CD4-positive, alpha-beta T cell treated with Interleukin-1 beta for 1 hour (primary cell): ENCODE data around the gene BIRC2.

Experiments used
- DNase-seq, 2 donors: peaks; one replicate each; pipeline ENCODE4 v3.0.0-alpha.2; 2020 to 2022

BIRC2 gene

GRCh38 chr11:102406099-102406498 lies 59.1 kb downstream of the BIRC2 start:
- no peak for DNase-seq

GRCh38 chr11:102407901-102408300 lies 60.9 kb downstream of the BIRC2 start:
- DNase-seq: no peak

- no peak for DNase-seq
These were observed 61.3 kb downstream of the BIRC2 start for GRCh38 chr11:102408339-102408738.

GRCh38 chr11:102410382-102410784 lies 63.4 kb downstream of the BIRC2 start:
- DNase-seq: no peak

GRCh38 chr11:102411142-102411541 lies 64.1 kb downstream of the BIRC2 start:
- no peak for DNase-seq

GRCh38 chr11:102413497-102413896 lies 66.5 kb downstream of the BIRC2 start:
- peak in 1 of 2 donors; percentile 31 for DNase-seq

GRCh38 chr11:102414559-102414958 lies 67.5 kb downstream of the BIRC2 start:
- no peak for DNase-seq

GRCh38 chr11:102415304-102415916 lies 68.4 kb downstream of the BIRC2 start:
- DNase-seq: peak in 1 of 2 donors; percentile 25

- DNase-seq: no peak
These were observed 70.0 kb downstream of the BIRC2 start for GRCh38 chr11:102416976-102417375.

- DNase-seq: no peak
These were observed 72.2 kb downstream of the BIRC2 start for GRCh38 chr11:102419181-102419580.

GRCh38 chr11:102420547-102420946 lies 73.5 kb downstream of the BIRC2 start:
- DNase-seq: no peak

GRCh38 chr11:102421261-102421660 lies 74.2 kb downstream of the BIRC2 start:
- DNase-seq: no peak

GRCh38 chr11:102422817-102423712 lies 76.1 kb downstream of the BIRC2 start:
- DNase-seq: no peak

GRCh38 chr11:102423936-102424335 lies 76.9 kb downstream of the BIRC2 start:
- DNase-seq: no peak

- DNase-seq: no peak
These were observed 79.0 kb downstream of the BIRC2 start for GRCh38 chr11:102426000-102426399.

- DNase-seq: no peak
These were observed 79.6 kb downstream of the BIRC2 start for GRCh38 chr11:102426570-102426969.

GRCh38 chr11:102427068-102427467 lies 80.1 kb downstream of the BIRC2 start:
- no peak for DNase-seq
